GM18861 (cell line): Measurements from ENCODE around the gene CCDC107.

Source experiments
- ATAC-seq: cut with Tn5 transposase; IDR thresholded peaks from one replicate; pipeline ENCODE4 v1.9.1; 2021; ENCODE audit not compliant: unreplicated experiment

CCDC107 gene

DNA sequence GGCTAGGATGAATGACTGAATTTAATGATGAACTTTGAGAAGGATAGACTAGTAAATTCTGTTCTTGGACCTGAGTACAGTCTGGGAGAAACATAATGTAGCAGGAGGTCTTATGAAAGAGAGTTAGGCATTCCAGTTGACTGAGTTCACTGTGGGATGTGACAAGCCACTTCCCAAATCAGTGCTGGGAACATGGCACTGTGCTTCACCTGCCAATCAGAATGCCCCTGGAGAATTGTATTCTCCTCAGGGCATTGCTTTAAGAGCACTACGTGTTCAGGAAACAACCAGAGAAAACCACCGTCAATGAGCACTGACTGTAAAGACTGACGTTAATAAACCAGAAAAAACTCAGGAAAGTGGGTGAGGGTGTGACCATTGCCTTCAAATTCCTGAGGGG lies 1.2 kb downstream of the CCDC107 start:
- no peak for ATAC-seq

DNA sequence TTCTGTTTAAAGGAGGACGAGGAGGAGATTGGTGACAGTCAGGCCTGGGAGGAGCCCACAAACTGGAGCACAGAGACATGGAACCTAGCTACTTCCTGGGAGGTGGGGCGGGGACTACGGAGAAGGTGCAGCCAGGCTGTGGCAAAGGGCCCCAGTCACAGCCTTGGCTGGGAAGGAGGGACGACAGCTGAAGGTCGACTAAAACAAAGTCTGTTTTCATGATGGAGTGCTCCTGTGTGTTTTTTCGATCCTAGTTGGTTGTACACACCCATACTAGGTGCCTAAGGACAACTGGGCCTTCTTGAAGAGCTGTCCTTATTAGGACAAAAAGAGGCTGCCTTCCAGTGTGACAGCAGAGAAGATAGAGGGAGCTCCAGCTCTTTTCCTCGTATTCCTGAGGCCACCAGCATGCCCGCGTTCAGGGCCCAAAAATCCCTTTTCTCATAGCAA lies 2.9 kb downstream of the CCDC107 start:
- no peak for ATAC-seq

DNA sequence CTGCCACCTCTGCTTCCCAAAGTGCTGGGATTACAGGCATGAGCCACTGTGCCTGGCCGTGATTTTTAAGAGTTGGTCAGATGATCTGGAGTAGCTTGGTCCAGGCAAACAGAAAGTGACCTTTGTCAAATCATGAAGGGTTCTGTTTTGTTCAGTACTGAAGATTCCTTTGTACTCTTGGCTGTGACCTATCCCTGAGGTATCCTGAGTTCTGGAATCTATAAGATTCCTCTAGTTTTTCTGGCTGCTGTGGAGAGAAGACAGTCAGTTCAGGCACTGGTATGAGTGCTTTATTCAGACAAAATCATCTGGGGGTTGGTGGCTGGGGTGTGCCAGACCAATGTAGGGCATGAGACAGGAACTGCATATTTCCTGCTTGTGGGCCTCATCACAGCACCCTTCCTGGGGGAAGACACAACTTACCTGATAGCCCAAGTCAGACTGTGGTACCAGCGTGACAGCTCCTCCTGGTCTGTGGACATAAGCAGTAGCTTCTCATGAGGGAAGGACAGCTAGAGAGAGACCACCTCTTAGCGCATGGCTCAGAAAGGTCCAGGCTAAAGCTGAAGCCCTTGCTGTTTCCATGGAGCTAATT lies 3.8 kb downstream of the CCDC107 start:
- no peak for ATAC-seq

DNA sequence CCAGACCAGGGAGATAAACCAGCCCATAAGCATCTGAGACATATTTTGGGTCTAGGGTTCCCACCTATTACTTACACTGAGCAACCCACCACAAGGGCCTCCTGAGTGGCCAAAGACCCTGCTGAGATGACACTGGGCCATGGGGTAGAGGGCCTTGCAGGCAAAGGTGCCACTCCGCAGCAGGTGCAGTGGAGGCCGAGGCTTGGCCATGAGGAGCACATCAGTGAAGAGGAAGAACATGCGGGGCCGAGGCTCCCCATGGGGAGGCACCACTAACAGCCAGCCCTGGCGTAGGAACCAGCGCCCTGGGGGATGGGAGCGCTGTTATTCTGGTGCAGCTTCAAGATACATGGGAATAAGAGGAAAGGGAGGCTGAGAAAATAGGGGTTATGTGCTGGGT lies 4.3 kb downstream of the CCDC107 start:
- ATAC-seq, result no peak

DNA sequence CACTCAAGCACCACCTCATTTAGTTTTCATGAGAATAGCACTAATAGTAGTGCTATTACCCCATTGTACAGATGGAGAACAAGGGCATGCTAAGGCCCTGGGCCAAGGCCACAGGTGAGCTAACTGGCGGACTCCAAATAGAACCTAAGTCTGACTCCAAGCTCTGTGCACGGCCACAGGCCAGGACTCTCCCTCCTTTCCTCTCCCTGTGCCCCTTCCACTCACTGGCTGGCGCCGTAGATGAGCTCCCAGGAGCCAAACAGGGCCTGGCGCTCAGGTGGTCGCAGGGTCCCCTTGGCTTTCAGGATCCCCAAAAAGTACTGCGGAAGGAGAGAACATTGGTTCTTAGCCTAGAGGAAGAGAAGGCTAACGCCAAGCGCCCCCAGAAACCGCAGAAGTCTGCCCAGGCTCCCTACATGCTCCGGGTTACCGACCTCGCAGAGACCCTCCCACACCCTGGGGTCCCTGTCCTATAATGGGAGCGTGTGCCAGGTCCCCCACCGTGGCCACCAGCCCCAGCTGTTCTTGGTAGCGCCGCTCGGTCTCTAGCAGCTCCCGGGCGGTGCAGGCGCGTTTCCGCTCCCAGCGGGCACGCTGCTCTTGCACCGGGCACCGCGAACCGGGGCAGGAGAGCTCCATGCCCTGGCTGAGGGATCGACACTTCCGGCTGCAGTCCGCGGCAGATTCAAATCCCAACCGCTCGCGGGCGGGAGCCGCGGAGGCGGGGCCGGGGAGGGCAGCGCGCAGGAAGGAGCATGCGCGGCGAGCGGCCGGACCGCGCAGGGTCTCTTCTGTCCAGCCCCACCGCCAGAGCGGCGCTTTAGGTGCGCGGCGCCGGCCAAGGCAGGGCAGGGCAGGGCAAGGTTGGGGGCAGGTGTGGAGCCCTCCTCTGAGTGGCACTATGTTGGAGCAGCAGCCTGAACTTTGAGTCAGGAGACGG lies 6.7 kb downstream of the CCDC107 start, which contains the start of gene ARHGEF39:
TSS of gene ARHGEF39 (minus strand) at position 665 of the 940 bp plus-strand sequence. CDS start at position 639, 26 bp downstream.
- peak; percentile 64 for ATAC-seq

DNA sequence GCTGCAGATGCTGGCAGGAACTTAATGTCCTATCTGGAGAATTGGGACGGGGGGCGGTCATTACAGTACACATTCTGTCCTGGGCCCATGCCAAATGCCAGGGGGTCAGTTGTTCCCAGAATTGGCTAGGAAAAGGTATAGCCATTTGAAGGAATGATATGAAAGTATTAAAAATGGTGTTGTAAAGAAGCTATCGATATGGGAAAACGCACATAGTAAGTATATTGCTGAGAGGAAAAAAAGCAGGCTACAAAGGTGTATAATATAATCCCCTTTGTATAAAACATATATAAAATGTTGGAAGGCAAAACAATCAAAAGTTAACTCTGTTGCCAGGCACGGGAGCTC lies 7.4 kb downstream of the CCDC107 start:
- ATAC-seq, result no peak

DNA sequence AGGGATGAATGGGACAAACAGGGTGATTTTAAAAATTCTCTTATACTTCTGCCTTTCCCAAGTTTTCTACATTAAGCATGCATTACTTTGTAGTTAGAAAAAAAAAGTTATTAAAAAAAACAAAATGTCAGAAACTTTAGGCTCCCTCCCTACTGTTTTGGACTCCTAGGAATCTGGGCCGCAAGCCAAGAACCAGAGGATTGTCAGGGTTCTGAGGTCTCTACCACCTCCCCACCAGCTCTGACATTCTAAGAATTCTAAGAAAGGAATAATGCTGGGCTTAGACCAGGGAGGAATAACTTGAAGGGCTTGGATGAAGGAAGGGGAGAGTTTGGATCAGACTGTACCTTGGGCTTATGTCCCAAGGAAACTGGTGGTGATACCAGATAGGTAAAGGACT lies 8.0 kb downstream of the CCDC107 start:
- ATAC-seq, result no peak

DNA sequence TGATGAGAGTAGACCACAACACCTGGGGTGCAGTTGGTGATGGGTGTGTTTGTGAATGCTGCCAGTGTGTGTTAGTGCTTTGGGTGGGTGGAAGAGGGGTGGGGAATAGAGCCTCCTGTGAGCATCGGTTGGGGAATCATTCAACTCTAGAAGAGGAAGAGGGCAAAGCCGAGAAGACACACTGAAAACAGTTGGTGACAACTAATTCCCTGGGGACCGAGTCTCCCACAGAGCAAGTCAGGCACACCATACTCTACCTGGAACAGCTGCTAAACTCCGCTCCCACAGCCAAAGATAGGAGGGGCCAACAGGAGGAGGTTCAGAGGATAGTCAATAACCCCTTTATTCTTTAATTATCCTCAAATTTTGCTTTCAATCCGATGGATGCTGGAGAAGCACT lies 8.5 kb downstream of the CCDC107 start:
- no peak for ATAC-seq

DNA sequence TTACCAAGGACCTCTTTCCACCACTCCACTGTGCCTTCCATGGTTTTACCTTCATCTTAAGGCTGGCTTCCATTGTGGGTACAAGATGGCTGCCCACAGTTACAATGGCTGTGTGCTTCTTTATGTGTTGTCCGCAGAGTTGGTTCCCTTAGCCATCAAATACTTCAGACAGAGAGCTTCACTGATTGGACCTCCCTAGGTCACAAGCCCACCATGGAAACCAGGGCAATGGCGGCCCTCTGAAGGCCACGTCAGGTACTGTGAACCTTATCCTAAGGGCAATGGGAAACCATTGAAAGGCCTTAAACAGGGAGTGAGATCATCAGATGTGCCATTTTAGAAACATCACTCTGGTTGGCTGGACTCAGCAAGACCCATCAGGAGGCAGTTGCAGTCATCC lies 9.8 kb downstream of the CCDC107 start:
- no peak for ATAC-seq

DNA sequence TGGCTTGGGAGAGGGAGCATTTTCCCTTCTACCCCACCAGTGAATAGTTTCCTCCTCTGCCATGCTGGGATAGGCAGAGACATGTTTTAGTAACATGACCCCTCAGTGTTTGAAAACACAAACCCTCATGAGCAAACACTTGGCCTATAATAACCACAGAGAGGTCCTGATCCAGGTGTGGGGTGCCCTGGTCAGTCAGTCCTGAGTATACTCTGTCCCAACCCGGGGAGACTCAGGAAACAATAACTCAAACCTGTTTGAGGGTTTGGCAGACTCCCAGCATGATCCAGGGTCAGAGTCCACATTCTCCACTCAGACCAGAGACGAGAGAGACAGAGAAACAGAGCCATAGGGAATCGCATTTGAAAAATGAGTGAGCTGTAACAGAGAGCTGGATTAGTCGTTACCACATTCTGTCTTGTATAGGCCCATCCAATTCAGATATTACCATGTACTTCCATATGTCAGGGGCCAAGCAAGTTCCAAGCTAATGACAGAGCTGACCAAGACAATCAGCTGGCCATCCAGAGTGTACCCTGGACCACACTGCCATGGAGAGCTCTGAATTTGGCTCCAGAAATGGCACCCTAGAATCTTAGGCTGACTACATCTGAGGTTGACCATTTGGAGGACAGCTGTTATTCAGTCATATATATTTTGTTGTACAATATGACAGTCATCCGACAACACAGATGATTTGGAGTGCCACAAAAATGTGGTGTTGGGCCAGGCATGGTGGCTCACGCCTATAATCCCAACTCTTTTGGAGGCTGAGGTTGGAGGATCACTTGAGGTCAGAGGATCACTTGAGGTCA lies 11.4 kb downstream of the CCDC107 start:
- no peak for ATAC-seq

DNA sequence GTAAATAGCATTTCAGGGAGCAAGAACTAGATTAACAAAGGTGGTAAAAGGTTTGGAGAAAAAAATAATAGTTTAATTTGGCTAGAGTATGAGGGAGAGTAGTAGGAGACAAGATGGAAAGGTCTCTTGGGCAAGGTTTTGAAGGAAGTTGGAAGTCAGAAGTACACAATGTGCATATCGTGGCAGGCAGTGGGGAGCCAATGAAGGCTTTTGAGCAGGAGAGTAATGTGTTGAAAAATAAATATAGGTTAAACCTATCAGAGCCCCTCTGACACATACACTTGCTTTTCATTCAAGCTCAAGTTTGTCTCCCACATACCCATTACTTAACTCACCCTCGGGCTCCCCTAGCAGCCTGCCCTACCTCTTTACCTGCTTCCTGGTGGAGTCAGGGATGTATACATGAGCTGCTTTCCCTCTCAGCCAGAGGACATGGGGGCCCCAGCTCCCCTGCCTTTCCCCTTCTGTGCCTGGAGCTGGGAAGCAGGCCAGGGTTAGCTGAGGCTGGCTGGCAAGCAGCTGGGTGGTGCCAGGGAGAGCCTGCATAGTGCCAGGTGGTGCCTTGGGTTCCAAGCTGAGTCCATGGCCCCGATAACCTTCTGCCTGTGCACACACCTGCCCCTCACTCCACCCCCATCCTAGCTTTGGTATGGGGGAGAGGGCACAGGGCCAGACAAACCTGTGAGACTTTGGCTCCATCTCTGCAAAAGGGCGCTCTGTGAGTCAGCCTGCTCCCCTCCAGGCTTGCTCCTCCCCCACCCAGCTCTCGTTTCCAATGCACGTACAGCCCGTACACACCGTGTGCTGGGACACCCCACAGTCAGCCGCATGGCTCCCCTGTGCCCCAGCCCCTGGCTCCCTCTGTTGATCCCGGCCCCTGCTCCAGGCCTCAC lies 15.3 kb downstream of the CCDC107 start, which contains the start of gene CA9:
TSS of gene CA9 (plus strand) at position 797 of the 893 bp plus-strand sequence. CDS start at position 829, 32 bp downstream.
- ATAC-seq, result no peak

DNA sequence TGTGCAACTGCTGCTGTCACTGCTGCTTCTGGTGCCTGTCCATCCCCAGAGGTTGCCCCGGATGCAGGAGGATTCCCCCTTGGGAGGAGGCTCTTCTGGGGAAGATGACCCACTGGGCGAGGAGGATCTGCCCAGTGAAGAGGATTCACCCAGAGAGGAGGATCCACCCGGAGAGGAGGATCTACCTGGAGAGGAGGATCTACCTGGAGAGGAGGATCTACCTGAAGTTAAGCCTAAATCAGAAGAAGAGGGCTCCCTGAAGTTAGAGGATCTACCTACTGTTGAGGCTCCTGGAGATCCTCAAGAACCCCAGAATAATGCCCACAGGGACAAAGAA lies 15.9 kb downstream of the CCDC107 start:
- no peak for ATAC-seq

DNA sequence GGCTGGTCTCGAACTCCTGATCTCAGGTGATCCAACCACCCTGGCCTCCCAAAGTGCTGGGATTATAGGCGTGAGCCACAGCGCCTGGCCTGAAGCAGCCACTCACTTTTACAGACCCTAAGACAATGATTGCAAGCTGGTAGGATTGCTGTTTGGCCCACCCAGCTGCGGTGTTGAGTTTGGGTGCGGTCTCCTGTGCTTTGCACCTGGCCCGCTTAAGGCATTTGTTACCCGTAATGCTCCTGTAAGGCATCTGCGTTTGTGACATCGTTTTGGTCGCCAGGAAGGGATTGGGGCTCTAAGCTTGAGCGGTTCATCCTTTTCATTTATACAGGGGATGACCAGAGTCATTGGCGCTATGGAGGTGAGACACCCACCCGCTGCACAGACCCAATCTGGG lies 17.1 kb downstream of the CCDC107 start:
- no peak for ATAC-seq

DNA sequence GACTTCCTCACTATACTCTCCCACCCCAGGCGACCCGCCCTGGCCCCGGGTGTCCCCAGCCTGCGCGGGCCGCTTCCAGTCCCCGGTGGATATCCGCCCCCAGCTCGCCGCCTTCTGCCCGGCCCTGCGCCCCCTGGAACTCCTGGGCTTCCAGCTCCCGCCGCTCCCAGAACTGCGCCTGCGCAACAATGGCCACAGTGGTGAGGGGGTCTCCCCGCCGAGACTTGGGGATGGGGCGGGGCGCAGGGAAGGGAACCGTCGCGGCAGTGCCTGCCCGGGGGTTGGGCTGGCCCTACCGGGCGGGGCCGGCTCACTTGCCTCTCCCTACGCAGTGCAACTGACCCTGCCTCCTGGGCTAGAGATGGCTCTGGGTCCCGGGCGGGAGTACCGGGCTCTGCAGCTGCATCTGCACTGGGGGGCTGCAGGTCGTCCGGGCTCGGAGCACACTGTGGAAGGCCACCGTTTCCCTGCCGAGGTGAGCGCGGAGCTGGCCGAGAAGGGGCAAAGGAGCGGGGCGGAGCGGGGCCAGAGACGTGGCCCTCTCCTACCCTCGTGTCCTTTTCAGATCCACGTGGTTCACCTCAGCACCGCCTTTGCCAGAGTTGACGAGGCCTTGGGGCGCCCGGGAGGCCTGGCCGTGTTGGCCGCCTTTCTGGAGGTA lies 17.8 kb downstream of the CCDC107 start:
- ATAC-seq, result no peak

DNA sequence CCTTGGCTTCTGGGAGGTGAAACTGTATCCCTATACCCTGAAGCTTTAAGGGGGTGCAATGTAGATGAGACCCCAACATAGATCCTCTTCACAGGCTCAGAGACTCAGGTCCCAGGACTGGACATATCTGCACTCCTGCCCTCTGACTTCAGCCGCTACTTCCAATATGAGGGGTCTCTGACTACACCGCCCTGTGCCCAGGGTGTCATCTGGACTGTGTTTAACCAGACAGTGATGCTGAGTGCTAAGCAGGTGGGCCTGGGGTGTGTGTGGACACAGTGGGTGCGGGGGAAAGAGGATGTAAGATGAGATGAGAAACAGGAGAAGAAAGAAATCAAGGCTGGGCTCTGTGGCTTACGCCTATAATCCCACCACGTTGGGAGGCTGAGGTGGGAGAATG lies 21.0 kb downstream of the CCDC107 start:
- ATAC-seq, result no peak

DNA sequence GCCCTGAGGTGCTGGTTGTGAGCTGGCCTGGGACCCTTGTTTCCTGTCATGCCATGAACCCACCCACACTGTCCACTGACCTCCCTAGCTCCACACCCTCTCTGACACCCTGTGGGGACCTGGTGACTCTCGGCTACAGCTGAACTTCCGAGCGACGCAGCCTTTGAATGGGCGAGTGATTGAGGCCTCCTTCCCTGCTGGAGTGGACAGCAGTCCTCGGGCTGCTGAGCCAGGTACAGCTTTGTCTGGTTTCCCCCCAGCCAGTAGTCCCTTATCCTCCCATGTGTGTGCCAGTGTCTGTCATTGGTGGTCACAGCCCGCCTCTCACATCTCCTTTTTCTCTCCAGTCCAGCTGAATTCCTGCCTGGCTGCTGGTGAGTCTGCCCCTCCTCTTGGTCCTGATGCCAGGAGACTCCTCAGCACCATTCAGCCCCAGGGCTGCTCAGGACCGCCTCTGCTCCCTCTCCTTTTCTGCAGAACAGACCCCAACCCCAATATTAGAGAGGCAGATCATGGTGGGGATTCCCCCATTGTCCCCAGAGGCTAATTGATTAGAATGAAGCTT lies 21.8 kb downstream of the CCDC107 start:
- ATAC-seq, result no peak

DNA sequence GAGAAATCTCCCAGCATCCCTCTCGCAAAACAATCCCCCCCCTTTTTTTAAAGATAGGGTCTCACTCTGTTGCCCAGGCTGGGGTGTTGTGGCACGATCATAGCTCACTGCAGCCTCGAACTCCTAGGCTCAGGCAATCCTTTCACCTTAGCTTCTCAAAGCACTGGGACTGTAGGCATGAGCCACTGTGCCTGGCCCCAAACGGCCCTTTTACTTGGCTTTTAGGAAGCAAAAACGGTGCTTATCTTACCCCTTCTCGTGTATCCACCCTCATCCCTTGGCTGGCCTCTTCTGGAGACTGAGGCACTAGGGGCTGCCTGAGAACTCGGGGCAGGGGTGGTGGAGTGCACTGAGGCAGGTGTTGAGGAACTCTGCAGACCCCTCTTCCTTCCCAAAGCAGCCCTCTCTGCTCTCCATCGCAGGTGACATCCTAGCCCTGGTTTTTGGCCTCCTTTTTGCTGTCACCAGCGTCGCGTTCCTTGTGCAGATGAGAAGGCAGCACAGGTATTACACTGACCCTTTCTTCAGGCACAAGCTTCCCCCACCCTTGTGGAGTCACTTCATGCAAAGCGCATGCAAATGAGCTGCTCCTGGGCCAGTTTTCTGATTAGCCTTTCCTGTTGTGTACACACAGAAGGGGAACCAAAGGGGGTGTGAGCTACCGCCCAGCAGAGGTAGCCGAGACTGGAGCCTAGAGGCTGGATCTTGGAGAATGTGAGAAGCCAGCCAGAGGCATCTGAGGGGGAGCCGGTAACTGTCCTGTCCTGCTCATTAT lies 22.4 kb downstream of the CCDC107 start:
- no peak for ATAC-seq

DNA sequence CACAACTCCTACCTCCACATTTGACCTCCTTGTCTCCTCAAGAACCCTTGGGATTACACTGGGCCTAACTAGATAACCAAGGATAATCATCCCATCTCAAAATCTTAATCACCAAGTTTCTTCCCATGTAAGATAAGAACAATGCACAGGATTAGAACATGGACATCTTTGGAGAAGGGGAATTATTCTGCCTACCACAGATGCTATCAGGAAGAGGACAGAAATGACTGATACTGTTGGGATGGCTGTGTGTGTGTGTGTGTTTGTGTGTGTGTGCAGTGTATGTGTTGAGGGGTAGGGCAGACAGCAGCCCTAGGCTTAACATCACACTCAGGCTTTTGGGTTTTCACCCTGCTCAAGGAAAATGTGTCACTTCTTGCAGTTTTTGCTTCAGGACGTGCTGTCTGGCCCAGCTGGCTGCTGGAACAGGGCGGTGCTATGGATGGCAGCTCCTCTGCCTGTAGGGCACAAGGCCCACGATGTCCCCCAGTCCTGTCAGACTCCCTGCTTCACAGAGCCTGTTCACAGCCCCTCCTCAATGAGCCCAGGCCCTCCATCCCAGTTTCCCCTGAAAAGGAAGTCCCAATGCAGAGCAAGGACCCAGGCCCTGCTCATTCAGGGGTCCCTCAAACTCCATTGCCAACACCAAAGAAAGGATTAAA lies 23.4 kb downstream of the CCDC107 start:
- ATAC-seq, result no peak
